Fibroblast of skin of back (primary cell): ENCODE data around the gene ZNF410. TPM values are rescaled to one million over a fixed set of nuclear protein-coding genes. Genes with fewer than 3 reads are reported as not detected.
"Not testable (repeated sequence)": the region's sequence is repeated elsewhere in the genome, so short reads cannot be mapped to it uniquely, and the experiment has no call there.

ENCODE experiments used
- DNase-seq: peaks from one replicate; pipeline ENCODE4 v3.0.0-alpha.2; 2013
- polyA plus RNA-seq, 2 experiments: library from polyadenylated mRNA; unstranded; fragments of 120-200 nt; gene quantifications; one replicate each; pipeline ENCODE4 v1.2.1, GENCODE V29; 2013; ENCODE audit not compliant: insufficient read length in 2 of 2

Gene ZNF410
- 44.4 TPM for polyA plus RNA-seq (2013, experiment 1 of 2; ENCODE audit: insufficient read length)
- 34.8 TPM for polyA plus RNA-seq (2013, experiment 2 of 2; ENCODE audit: insufficient read length)

- peak; percentile 98 for DNase-seq
Observed at GRCh38 chr14:73886449-73887317, at the start of gene ZNF410. ZNF410 (plus strand) TSS chr14:73886859; CDS start chr14:73892176, 5,317 bp downstream.

GRCh38 chr14:73838293-73839034 is 48.2 kb upstream of the ZNF410 start:
- DNase-seq = not testable (repeated sequence)

GRCh38 chr14:73842201-73842600 is 44.5 kb upstream of the ZNF410 start:
- no peak for DNase-seq

GRCh38 chr14:73842851-73843250 is 43.8 kb upstream of the ZNF410 start:
- DNase-seq = no peak

- no peak for DNase-seq
Observed at GRCh38 chr14:73843296-73843695, 43.4 kb upstream of the ZNF410 start.

- DNase-seq = no peak
Observed at GRCh38 chr14:73846947-73847346, 39.7 kb upstream of the ZNF410 start.

- no peak for DNase-seq
Observed at GRCh38 chr14:73851000-73851399, 35.7 kb upstream of the ZNF410 start.

- DNase-seq = peak; percentile 97
Observed at GRCh38 chr14:73851567-73852382, 34.9 kb upstream of the ZNF410 start, which contains the start of gene PTGR2. PTGR2 (plus strand) TSS chr14:73851831; CDS start chr14:73858863, 7,032 bp downstream.

- DNase-seq = no peak
Observed at GRCh38 chr14:73859145-73859544, 27.5 kb upstream of the ZNF410 start.

- DNase-seq = no peak
Observed at GRCh38 chr14:73861073-73861472, 25.6 kb upstream of the ZNF410 start.

- no peak for DNase-seq
Observed at GRCh38 chr14:73862480-73862879, 24.2 kb upstream of the ZNF410 start.

GRCh38 chr14:73863209-73863608 is 23.4 kb upstream of the ZNF410 start:
- DNase-seq = no peak

GRCh38 chr14:73865534-73866113 is 21.0 kb upstream of the ZNF410 start:
- no peak for DNase-seq

- DNase-seq = not testable (repeated sequence)
Observed at GRCh38 chr14:73869754-73870153, 16.9 kb upstream of the ZNF410 start.

GRCh38 chr14:73870525-73871235 is 16.0 kb upstream of the ZNF410 start:
- DNase-seq = no peak

GRCh38 chr14:73873660-73874059 is 13.0 kb upstream of the ZNF410 start:
- no peak for DNase-seq

- DNase-seq = no peak
Observed at GRCh38 chr14:73877790-73878189, 8.9 kb upstream of the ZNF410 start.

GRCh38 chr14:73878436-73878835 is 8.2 kb upstream of the ZNF410 start:
- no peak for DNase-seq

- no peak for DNase-seq
Observed at GRCh38 chr14:73879027-73879426, 7.6 kb upstream of the ZNF410 start.

GRCh38 chr14:73884438-73885190 is 2.0 kb upstream of the ZNF410 start:
- no peak for DNase-seq

- DNase-seq = no peak
Observed at GRCh38 chr14:73887318-73887616, 608 bp downstream of the ZNF410 start.
